Stomach (tissue), 4 donors: Measurements from ENCODE around the gene TSHZ2.

ENCODE experiments used
- CTCF ChIP-seq, 7 experiments: fragments of 450-650 bp in 4 of 7; fragments of 200-600 bp in 3 of 7; sonication (generic) in 3 of 7; IDR thresholded peaks; one replicate each; pipeline ENCODE4 v1.5.1; 2016 to 2019; ENCODE audit warnings: antibody characterized with exemption in 7 of 7, control low read depth in 2 of 7, mild to moderate bottlenecking in 1 of 7
- POLR2A ChIP-seq, 4 donors: fragments of 450-650 bp; IDR thresholded peaks; one replicate each; pipeline ENCODE4 v1.6.1; 2016; ENCODE audit warnings: antibody characterized with exemption in 4 of 4, control low read depth in 2 of 4, mild to moderate bottlenecking in 1 of 4, moderate library complexity in 1 of 4
- POLR2AphosphoS5 ChIP-seq, 3 donors: sonication (generic); formaldehyde crosslinking; IDR thresholded peaks; one replicate each; pipeline ENCODE4 v1.6.1; 2016; ENCODE audit warnings: antibody characterized with exemption in 3 of 3

GRCh38 chr20:53522026-53522425 lies 549.9 kb downstream of the TSHZ2 start:
- TF ChIP-seq CTCF (IDR thresholded peaks at IDR 0.05) (no peak), POLR2A (IDR thresholded peaks at IDR 0.05) (no peak), POLR2AphosphoS5 (IDR thresholded peaks at IDR 0.05) (no peak)
